ENCODE results near the gene PROX1.

Gene PROX1

GRCh38 chr1:213979751-213980586 lies 7.8 kb upstream of the PROX1 start:
- no peak for DNase-seq

GRCh38 chr1:213980906-213981305 lies 6.9 kb upstream of the PROX1 start:
- no peak for DNase-seq

- no peak for DNase-seq
Observed at GRCh38 chr1:213982289-213982671, 5.5 kb upstream of the PROX1 start.

GRCh38 chr1:213982672-213983492 lies 4.9 kb upstream of the PROX1 start:
- peak in 1 of 2 donors; percentile 28 for DNase-seq

GRCh38 chr1:213983493-213984386 lies 4.0 kb upstream of the PROX1 start:
- DNase-seq = no peak

- DNase-seq = no peak
Observed at GRCh38 chr1:213984387-213985208, 3.2 kb upstream of the PROX1 start.

- no peak for DNase-seq
Observed at GRCh38 chr1:213985209-213986019, 2.4 kb upstream of the PROX1 start.

GRCh38 chr1:213986020-213986924 lies 1.5 kb upstream of the PROX1 start:
- DNase-seq = no peak

- DNase-seq = no peak
Observed at GRCh38 chr1:213986925-213987250, 885 bp upstream of the PROX1 start.

GRCh38 chr1:213987422-213987926 lies 299 bp upstream of the PROX1 start:
- peak; percentile 73 to 81 for DNase-seq

- DNase-seq = peak; percentile 48 to 66
Observed at GRCh38 chr1:213988507-213989001, 781 bp downstream of the PROX1 start.

- peak; percentile 38 to 51 for DNase-seq
Observed at GRCh38 chr1:213989002-213989855, 1.5 kb downstream of the PROX1 start.

GRCh38 chr1:213993929-213994328 lies 6.2 kb downstream of the PROX1 start:
- DNase-seq = peak in 1 of 2 donors; percentile 16

- DNase-seq = no peak
Observed at GRCh38 chr1:213994888-213995287, 7.1 kb downstream of the PROX1 start.

- no peak for DNase-seq
Observed at GRCh38 chr1:213995603-213996002, 7.8 kb downstream of the PROX1 start.

- peak; percentile 47 to 56 for DNase-seq
Observed at GRCh38 chr1:213996320-213997037, 8.7 kb downstream of the PROX1 start.

- DNase-seq = peak in 1 of 2 donors; percentile 44
Observed at GRCh38 chr1:213997038-213997771, 9.4 kb downstream of the PROX1 start.
